Stimulated activated CD4-positive, alpha-beta T cell treated with anti-CD3 and anti-CD28 coated beads, Interleukin-1b, Interleukin-23, amount 100 ng/mL, for 24 hours (primary cell): ENCODE data around the gene CCT6A.
"Not testable (repeated sequence)": the region's sequence is repeated elsewhere in the genome, so short reads cannot be mapped to it uniquely, and the experiment has no call there.

Source experiments
- DNase-seq, 4 experiments: peaks; one replicate each; pipeline ENCODE4 v3.0.0-alpha.2; 2020; ENCODE audit warnings: low read depth in 4 of 4, low spot score in 1 of 4

CCT6A gene

GRCh38 chr7:56048763-56049162, 2.8 kb upstream of the CCT6A start:
- DNase-seq: not testable (repeated sequence)

GRCh38 chr7:56051053-56051338, 569 bp upstream of the CCT6A start:
- no peak for DNase-seq

DNA sequence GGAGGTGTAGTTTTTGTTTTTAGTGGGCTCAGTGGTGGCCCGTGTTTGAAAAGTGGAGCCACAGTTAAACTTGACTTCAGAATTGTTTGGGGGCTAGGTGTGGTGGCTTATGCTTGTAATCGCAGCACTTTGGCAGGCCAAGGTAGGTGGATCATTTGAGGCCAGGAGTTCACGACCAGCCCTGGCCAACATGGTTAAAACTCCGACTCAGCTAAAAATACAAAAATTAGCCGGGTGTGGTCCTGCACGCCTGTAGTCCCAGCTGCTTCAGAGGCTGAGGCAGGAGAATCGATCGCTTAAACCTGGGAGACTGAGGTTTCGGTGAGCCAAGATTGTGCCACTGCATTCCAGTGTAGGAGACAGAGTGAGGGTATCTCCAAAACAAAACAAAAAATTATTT, 1.8 kb downstream of the CCT6A start:
- DNase-seq: no peak

- DNase-seq: no peak
Observed at GRCh38 chr7:56053993-56054392, 2.4 kb downstream of the CCT6A start.

- no peak for DNase-seq
Observed at GRCh38 chr7:56062382-56062781, 10.8 kb downstream of the CCT6A start.

GRCh38 chr7:56063500-56063881, 11.9 kb downstream of the CCT6A start:
- no peak for DNase-seq

- peak; percentile 73 to 85 (median 84) for DNase-seq
Observed at GRCh38 chr7:56063882-56064625, 12.5 kb downstream of the CCT6A start, which contains the start of gene SUMF2. SUMF2 (plus strand) TSS chr7:56064286; CDS start chr7:56064312, 26 bp downstream.

- DNase-seq: not testable (repeated sequence)
Observed at GRCh38 chr7:56066376-56066775, 14.8 kb downstream of the CCT6A start.

DNA sequence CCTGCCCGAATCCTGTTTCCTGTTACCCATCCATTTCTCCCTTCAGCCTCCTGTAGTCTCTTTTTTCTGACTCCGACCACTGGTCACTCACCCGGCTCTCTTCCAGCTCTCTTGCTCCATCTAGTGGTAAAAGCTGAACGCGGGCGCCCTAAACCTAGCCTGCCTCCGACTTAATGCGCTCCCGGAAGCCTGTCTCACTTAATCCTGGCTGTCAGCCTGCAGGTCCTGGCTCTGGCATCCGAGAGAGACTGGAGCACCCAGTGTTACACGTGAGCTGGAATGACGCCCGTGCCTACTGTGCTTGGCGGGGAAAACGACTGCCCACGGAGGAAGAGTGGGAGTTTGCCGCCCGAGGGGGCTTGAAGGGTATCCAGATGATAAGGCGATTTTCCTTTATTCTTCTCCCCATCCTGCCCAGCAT, 22.8 kb downstream of the CCT6A start:
- DNase-seq: peak; percentile 28 to 51 (median 42)

DNA sequence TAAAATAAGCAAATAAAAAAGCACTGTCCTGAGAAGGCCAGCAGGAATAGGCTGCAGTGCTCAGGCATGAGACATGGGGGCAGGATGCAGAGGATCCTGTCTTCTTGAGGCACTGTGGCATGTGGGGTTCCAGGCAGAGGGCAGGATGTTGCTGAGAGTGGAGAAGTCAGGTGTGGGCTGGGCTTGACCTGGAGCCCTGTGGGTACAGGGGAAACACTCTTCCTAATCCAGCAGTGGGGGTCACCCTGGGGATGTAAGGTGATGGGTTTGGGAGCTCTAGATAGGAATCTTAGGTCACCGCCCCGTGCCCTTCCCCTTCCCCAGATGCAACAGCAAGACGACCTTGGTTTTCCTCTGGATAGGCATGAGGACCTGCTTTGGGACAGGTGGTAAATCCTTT, 26.1 kb downstream of the CCT6A start:
- no peak for DNase-seq

DNA sequence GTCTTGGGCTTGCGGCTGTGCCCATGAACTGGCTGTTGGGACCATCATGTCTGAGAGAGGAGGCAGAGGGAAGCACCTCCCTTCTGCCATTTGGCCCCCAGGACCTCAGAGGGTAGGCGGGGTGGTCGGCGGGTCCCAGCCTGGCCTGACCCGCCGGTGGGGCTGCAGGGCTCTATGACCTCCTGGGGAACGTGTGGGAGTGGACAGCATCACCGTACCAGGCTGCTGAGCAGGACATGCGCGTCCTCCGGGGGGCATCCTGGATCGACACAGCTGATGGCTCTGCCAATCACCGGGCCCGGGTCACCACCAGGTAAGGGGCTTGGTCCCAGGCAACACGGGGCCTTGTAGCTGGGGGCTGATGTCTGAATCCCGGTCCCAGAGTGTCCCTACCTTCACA, 26.6 kb downstream of the CCT6A start:
- DNase-seq: no peak

DNA sequence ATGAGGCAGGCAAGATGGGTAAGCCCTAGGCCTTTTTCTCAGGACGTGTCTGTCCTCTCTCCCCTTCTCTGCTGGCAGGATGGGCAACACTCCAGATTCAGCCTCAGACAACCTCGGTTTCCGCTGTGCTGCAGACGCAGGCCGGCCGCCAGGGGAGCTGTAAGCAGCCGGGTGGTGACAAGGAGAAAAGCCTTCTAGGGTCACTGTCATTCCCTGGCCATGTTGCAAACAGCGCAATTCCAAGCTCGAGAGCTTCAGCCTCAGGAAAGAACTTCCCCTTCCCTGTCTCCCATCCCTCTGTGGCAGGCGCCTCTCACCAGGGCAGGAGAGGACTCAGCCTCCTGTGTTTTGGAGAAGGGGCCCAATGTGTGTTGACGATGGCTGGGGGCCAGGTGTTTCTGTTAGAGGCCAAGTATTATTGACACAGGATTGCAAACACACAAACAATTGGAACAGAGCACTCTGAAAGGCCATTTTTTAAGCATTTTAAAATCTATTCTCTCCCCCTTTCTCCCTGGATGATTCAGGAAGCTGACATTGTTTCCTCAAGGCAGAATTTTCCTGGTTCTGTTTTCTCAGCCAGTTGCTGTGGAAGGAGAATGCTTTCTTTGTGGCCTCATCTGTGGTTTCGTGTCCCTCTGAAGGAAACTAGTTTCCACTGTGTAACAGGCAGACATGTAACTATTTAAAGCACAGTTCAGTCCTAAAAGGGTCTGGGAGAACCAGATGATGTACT, 28.1 kb downstream of the CCT6A start:
- no peak for DNase-seq

DNA sequence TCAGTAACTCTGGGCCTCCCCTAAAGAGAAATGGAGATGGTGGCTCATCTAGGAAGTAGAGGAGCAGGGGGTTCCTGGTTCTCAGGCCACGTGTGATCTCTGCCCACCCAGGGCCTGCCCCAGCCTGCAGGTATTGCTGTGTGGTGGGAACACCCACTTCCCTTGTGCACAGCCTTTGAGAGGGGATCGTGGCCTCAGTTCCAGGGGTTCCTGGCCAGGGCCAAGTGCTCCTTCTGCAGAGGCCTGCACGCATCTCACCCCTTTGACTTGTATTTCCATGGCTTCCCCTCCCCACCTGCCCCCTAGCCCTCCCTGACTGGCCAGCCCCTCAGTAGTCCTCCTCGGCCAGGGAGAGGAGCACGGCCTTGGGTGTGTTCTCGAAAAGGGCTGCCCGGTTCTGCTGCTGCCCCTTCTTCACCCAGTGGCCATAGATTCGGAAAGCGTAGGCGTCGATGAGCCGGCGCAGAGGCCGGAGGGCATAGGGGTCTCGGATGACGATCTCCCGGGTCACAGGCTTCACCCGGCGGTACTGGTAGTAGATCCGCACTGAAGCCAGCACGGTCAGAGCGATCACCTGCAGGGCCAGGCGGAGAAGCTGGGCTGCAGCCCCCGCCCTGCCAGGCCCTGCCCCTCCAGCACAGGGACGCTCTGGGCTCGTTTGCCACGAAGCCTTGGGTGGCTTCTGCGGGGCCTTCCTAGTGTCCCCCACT, 29.3 kb downstream of the CCT6A start:
- not testable (repeated sequence) for DNase-seq

GRCh38 chr7:56081626-56082340, 30.2 kb downstream of the CCT6A start:
- no peak for DNase-seq

GRCh38 chr7:56083150-56083785, 31.7 kb downstream of the CCT6A start:
- no peak for DNase-seq

DNA sequence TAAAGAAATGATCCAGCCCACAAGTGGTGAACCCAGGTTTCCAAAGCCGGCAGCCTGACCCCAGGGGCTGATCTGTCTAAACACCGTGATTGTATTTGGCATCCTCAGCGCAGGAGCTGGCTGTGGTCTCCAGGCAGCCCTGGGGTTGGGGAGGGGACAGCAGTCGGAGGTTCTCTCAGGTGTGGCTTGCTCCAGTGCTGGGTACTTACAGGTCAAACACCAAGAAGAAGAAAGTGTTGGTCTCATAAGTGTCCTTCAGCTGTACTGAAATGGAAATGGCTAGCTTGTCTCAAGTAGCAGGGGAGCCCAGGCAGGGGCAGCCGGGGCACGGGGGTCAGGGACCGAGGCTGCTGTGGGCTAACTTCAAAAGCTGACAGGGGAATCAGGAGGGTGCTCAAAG, 35.2 kb downstream of the CCT6A start:
- DNase-seq: no peak

GRCh38 chr7:56087445-56087844, 35.9 kb downstream of the CCT6A start:
- no peak for DNase-seq

- no peak for DNase-seq
Observed at GRCh38 chr7:56091591-56091990, 40.0 kb downstream of the CCT6A start.

- not testable (repeated sequence) for DNase-seq
Observed at GRCh38 chr7:56092388-56092787, 40.8 kb downstream of the CCT6A start.

GRCh38 chr7:56092789-56093531, 41.4 kb downstream of the CCT6A start, which contains the start of gene PHKG1:
PHKG1 (minus strand) TSS chr7:56092952; CDS start chr7:56088941, 4,011 bp downstream.
- DNase-seq: no peak
